NCI-H446 treated with DMSO at 0.1 percent for 48 hours (cell line): ENCODE measurements around the gene TNK1.
"Not testable (repeated sequence)": the region's sequence is repeated elsewhere in the genome, so short reads cannot be mapped to it uniquely, and the experiment has no call there.

Experiments
- DNase-seq: peaks from one replicate; lab custom pipeline; 2025; lab: John Stamatoyannopoulos, UW

Gene TNK1

DNA sequence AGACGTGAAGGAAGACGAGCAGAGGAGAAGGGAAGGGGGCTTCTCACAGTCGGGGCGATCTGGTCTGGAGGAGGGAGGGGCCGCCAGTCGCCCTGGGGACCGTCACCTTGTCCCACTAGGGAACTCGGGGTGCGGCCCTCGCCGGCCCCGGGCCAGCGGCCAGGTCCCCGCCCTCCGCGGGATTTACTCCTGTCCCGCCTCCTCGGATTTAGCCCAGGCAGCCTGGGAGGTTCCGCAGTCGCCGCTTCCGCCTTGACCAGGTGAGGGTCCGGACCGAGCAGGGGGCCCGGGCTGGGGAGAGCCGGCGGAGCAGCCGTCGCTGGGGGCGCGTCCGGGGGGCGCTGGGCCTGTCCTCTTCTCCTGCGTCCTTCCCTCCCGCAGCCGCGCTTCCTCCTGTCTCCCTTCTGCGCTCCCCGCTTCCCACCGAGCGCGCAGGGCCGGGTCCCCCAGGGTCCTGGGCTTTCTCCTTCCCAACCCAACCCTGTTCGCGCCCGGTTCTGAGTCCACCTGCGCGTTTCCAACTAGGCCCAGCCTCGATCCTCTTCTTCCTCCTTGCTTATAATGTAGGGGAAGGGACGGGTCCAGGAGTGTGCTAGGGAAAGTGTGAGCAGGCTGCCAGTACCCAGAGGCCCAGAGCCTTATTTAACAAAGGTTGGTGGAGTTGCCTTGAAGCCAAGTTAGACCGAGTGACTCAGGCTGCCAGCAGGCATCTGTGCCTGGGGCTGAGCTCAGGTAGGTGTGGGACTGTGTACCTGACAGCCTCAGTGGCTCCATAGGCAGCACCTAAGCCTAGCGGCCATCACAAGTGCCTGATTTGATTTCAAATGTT lies at the start of gene TNK1:
Gene TNK1 (plus strand): TSS at position 235 of the 829 bp plus-strand sequence. CDS start 1,838 bp downstream, outside the sequence.
- no peak for DNase-seq

DNA sequence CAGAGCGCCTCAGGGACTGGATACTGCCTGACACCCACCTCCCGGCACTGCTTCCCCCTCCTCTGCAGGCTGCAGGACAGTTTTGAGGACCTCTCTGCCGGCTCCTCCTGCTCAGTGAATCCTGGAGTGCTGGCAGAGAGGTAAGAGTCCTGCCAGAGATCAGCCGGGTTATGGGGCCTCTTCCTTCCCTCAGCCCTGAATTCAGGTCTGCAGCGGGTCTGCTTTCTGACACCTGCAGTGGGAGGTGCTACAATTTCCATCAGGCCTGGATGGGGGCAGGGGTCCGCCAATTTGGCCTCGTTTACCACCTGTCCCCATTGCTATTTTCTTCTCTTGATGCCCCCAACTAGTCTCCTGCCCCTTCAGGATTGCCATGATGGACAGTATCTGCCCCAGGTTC lies 48.8 kb upstream of the TNK1 start:
- no peak for DNase-seq

DNA sequence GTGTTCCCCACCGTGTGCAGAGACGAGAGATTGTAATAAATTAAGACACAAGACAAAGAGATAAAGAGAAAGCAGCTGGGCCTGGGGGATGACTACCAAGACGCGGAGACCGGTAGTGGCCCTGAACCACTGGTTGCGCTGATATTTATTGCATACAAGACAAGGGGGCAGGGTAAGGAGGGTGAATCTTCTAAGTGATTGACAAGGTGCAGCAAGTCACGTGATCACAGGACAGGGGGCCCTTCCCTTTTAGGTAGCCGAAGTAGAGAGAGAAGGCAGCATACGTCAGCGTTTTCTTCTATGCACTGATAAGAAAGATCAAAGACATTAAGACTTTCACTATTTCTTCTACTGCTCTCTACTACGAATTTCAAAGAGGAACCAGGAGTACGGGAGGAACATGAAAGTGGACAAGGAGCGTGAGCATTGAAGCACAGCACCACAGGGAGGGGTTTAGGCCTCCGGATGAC lies 48.3 kb upstream of the TNK1 start:
- not testable (repeated sequence) for DNase-seq

DNA sequence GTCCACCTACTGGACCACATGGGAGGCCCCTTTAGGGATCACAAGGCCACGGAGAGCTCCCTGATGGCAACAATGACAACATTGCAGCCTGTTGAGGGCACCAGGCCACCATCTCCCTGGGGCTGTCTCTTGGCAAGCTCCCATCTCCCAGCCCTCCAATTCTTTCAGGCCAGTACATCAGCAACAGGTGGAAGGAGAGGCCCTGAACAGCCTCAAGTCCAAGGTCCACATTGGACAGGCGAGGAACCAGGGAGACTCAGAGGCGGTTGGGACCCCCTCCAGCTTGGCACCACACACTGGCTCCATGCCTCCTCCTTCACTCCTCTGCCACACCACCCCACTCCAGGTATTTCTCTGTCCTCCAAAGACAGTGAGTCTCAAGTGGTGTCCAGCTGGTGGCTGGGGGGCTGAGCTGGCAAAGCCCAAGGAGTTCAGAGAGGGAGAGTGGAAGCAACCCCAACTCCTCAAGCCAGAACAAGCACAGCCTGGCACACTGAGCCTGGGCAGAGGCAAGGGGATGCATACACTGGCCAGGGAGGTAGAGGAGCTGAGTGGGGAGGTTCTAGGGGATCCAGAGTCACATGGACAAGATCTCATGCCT lies 45.9 kb upstream of the TNK1 start:
- no peak for DNase-seq

DNA sequence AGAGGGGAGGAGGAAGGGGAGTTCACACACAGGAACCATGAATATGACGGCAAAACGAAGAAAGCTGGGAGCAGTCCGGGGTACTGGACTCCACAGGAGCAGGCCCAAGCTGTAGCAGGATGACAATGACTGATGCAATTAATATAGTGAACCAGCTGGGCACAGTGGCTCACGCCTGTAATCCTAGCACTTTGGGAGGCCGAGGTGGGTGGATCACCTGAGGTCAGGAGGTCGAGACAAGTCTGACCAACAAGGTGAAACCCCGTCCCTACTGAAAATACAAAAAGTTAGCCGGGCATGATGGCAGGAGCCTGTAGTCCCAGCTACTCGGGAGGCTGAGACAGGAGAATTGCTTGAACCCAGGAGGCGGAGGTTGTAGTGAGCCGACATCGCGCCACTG lies 45.1 kb upstream of the TNK1 start:
- not testable (repeated sequence) for DNase-seq

DNA sequence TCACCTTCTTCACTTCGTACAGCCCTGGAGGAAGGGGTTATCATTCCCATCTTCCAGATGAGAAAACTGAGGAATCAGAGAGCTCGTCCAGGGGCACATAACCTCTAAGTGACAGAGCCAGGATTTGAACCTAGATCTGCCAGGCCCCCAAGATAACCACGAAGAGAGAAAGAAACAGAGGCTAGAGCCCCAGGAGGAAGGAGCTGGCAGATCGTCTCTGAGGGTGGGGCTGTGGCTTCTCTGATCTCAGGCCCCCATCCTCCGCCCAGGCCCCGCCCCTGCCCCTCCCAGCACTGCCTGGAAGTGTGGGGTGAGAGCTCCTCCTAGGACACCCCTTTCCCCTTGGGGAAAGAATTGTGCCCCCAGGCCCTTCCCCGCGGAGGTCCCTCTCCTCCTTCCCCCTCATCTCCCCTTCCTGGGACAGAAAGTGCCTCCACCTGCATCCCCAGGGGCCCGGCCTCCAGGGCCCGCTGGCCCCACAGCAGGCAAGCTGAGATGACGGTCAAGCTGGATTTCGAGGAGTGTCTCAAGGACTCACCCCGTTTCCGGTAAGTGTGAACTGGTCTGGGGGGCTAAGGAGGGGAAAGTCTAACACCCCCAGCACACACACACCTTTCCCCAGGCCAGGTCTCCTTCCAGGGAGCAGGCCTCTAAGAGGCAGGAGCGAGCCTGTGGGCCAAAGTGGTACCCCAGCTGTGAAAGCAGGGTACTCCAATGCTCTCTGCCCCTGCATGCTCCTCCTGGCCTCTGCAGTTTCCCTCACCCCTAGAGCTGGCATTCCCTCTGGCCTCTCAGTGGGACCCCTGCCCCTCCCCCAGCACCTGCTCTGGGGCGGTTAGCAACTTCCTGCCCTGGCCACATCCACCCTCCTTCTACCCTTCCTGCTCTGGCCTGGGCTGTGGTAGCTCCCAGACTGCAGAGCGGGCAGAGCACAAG lies 44.4 kb upstream of the TNK1 start, which contains the start of gene ACAP1:
Gene ACAP1 (plus strand): TSS at position 290 of the 936 bp plus-strand sequence. CDS start 206 bp downstream, at position 496.
- no peak for DNase-seq

DNA sequence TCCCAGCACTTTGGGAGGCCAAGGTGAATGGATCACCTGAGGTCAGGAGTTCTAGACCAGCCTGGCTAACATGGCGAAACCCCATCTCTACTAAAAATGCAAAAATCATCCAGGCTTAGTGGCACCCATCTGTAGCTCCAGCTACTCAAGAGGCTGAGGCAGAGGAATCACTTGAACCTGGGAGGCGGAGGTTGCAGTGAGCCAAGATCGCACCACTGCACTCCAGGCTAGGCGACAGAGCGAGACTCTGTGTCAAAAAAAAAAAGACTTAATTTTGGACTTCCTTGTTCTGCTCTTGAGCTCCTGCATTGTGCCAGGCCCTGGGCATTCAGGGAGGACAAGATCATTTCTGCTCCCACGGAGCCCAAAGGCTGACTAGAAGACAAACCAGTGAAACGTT lies 43.3 kb upstream of the TNK1 start:
- DNase-seq: not testable (repeated sequence)

DNA sequence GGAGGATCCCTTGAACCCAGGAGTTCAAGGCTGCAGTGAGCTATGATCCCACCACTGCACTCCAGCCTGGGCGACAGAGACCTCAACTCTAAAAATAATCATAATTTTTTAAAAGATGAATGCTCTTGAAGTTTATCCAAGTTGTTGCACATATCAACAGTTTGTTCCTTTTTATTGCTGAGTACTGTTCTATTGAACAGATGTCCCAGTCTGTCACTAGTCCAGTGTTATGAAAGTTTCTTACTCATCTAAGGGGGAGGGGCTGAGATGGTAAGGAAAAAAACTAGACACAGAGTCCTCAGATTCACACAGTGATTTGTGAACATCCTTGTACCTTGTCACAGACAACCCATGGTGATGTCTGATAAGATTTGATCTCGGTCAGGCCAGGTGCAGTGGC lies 40.7 kb upstream of the TNK1 start:
- DNase-seq: no peak

DNA sequence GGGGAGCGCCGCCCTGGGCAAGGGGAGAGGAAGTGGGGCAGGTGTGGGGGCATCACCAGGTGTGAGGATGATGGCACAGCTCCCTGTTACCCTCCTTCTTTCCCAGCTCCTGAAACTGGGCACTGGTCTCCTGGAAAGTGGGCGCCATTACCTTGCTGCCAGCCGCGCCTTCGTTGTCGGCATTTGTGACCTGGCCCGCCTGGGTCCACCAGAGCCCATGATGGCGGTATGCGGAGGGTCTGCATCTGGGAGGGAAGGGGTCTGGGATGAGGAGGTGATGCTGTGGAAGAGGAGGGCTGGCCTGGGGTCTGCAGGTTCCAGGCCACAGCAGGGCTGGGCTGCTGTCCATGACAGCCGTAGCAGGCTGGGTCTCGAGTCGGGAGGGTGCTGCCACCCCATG lies 39.0 kb upstream of the TNK1 start:
- DNase-seq: no peak

DNA sequence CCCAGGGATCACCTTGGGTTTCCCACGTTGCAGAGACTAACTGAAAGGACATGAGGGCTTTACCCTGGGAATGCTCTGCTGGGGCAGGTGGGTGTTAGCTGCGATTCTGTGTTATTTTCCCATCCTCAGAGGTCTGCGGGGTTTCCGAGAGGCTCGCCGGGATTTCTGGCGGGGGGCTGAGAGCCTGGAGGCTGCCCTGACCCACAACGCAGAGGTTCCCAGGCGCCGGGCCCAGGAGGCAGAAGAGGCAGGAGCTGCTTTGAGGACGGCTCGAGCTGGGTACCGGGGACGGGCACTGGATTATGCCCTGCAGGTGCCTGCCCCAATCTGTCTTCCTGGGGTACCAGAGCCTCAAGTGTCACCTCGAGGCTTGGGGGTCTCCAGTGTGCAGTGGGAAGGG lies 37.6 kb upstream of the TNK1 start:
- DNase-seq: no peak

DNA sequence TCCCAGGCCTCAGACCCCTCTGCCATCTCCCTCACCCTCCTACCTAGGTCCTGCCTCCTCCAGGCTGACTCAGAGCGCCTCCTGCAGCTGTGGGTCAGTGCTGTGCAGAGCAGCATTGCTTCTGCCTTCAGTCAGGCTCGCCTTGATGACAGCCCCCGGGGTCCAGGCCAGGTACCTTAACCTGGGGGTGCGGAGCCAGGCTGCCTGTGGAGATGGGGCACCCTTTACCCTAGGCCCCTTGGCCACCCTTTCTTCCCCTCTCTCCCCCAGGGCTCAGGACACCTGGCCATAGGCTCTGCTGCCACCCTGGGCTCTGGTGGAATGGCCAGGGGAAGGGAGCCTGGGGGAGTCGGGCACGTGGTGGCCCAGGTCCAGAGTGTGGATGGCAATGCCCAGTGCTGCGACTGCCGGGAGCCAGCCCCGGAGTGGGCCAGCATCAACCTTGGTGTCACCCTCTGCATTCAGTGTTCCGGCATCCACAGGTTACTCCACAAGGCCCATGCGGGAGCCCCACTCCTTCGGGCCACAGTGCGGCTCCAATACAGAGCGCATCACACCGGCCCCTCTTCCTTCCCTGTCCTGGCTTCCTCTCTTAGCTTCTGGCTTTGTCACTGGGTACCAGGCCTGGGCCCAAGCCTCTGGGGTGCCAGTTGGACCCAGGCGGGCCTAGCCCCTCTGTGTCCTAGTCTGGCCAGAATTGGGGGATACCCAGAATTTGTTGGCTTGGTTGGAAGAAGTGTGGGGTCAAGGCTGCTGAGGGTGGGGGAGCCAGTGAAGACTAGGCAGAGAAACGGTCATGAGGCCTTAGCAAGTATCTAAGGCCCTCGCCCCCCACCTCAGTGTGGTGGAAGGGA lies 33.9 kb upstream of the TNK1 start:
- no peak for DNase-seq

DNA sequence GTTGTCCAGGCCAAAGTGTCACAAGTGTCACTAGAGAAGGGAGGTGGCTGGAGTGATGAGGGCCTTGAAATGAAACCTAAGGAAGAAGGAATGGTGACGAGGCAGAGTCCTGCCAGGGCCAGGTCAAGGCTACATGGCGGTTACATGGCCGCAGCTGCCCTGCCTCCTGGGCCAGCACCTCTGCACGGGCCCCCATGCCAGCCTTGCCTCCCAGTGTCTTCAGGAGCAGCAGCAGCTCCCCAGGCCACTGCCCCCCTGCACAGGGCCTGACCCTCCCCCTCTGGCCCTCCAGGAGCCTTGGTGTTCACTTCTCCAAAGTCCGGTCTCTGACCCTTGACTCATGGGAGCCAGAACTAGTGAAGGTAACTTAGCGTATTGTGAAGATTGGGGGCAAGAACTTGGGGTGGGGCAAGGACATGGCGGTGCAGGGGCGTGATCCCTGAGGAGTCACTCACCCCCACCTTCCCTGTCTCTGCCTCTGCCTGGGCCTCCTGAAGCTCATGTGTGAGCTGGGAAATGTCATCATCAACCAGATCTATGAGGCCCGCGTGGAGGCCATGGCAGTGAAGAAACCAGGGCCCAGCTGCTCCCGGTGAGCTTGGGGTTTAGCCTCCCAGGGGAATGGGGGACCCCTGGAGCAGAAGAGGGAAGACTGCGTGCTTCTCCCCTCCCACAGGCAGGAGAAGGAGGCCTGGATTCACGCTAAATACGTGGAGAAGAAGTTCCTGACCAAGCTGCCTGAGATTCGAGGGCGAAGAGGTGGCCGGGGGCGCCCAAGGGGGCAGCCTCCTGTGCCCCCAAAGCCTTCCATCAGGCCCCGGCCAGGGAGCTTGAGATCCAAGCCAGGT lies 33.0 kb upstream of the TNK1 start:
- DNase-seq: no peak

DNA sequence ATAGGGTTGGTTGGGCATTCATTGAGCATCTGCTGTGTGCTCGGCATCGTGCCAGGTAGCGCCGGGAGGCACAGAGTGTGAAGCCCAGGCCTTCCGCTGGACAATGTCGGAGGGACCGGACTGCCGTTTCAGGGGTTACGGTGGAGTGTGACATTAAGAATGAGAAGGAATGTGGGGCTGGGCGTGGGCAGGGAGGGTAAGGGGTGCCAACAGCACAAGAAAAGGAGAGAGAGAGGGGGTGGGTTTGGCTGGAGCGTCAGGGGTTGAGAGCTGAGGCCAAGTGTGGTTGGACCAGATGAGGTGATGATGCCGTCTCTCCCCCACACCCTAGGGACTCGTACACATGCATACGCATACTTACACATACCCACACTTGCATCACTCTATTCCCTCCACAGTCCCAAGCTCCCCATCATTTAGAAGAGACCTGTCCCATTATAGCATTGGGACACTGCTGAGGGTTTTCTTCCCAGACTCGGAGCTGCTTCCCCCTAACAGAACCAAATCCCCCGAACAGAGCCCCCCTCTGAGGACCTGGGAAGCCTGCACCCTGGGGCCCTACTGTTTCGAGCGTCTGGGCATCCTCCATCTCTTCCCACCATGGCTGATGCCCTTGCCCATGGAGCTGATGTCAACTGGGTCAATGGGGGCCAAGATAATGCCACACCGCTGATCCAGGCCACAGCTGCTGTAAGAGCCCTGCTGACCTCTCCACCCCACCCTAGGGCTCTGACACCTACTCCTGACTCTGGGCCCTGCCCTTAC lies 32.2 kb upstream of the TNK1 start:
- no peak for DNase-seq

DNA sequence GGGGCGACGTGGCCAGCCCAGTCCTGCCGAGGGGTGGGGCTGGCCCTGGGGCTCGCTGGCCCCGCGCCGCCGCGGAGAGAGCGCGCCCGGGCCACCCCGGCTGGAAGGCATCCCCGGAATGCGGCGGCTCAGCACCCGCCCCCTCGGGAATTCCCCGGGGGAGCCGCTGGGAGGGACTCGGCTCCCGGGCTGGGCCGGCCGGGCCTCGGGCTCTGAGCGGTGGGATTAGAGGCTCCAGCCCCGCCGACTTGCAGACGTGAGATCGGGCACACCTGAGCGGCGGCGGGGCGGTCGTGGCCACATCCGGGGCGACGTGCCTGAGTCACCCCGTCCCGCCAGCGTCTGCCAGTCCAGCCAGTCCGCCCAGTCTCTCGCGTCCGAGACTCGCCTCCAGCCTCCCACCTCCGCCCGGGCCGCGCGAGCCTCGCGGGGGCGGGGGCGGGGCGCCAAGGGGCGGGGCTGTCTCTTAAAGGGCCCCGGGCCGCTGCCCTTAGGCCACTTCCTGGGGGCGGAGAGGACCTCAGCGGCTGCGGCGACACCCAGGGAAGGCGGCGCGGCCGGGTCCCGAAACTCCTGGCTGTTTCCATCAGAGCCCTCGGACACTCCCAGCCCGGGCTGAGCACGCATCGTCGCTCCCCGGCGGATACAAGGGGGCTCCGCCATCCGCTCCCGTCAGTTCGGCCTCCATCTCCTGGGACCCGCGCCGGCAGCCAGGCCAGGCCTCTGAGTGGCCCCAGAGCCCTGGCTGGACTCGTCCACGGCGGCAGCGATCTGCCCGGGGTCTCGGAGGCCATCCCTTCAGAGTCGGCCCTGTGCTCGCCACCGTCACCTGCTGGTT lies 29.0 kb upstream of the TNK1 start, which contains the start of gene KCTD11:
Gene KCTD11 (plus strand): TSS at position 498 of the 838 bp plus-strand sequence.
- DNase-seq: no peak

DNA sequence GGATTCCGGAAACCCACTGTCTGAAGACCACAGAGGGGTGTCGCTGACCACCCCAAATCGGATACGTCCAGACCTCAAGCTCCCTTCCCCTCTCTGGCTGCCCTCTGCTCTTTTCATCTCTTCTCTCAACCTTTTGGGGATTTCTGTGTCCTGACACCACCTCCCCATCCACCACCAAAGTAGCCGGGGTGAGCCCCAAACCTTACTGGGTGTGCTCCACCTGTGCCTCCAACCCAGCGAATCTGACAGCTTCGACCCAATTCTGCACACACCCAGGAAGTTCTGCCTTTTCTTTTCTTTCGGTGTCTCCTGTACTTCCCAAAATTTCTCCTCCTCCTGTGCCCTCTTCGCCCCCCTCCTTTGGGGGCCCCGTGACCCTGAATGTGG lies 28.4 kb upstream of the TNK1 start:
- no peak for DNase-seq

DNA sequence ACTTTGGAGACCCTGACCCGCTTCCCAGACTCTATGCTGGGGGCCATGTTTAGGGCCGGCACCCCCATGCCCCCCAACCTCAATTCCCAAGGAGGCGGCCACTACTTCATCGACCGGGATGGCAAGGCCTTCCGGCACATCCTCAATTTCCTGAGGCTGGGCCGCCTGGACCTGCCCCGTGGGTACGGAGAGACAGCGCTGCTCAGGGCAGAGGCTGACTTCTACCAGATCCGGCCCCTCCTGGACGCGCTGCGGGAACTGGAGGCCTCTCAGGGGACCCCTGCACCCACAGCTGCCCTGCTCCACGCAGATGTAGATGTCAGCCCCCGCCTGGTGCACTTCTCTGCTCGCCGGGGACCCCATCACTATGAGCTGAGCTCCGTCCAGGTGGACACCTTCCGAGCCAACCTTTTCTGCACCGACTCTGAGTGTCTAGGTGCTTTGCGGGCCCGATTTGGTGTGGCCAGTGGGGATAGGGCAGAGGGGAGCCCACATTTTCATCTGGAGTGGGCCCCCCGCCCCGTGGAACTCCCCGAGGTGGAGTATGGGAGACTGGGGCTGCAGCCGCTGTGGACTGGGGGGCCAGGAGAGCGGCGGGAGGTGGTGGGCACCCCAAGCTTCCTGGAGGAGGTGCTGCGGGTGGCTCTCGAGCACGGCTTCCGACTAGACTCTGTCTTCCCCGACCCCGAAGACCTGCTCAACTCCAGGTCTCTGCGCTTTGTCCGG lies 27.8 kb upstream of the TNK1 start:
- no peak for DNase-seq

DNA sequence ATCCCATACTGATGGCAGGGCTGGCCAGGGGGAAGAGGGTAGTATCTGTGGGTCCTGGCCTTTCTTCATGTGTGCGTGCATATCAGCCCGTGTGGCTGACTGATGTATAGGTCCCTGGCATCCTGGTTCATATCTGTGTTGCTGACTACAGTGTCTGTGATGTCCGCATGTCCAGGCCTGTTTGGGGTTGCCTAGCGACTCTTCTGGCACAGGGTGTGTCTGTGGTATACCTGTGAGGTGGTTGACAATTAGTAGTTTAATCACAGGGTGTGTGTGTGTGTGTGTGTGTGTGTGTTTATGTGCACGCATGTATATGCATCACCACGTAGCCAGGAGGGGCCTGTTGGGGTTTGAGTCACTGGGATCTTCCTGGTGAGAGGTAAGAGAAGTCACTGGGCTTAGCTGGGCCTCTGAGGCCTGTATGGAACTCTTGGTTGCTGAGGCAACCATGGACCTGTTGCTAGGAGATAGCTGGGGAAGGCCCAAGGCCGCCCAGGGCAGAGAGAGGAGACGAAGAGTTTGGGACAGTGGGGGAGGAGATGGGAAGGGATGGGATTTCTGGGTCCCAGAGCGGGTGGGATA lies 26.5 kb upstream of the TNK1 start:
- no peak for DNase-seq

DNA sequence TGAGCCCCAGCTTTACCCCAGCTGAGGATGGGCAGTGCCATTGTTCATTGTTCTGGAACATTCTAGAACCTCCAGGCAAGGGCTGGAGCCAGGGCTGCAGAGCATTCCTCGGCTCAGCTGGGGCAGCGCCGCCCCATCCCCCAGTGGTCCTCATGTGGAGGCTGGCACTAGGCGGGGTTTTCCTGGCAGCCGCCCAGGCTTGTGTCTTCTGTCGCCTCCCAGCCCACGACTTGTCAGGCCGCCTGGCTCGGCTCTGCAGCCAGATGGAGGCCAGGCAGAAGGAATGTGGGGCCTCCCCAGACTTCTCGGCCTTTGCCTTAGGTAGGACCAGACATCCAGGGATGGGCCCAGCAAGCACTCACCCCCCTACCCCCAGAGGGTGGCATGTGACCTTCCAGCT lies 25.8 kb upstream of the TNK1 start, which contains the start of gene TMEM95:
Gene TMEM95 (plus strand): TSS at position 104 of the 400 bp plus-strand sequence. CDS start 49 bp downstream, at position 153.
- no peak for DNase-seq
